ENCODE results near the gene FANCC. TPM values are rescaled to one million over a fixed set of nuclear protein-coding genes. Genes with fewer than 3 reads are reported as not detected.

FANCC gene
- total and polyA plus RNA-seq, 2 experiments from 2014 or later = 13.1 to 15.6 TPM

DNA sequence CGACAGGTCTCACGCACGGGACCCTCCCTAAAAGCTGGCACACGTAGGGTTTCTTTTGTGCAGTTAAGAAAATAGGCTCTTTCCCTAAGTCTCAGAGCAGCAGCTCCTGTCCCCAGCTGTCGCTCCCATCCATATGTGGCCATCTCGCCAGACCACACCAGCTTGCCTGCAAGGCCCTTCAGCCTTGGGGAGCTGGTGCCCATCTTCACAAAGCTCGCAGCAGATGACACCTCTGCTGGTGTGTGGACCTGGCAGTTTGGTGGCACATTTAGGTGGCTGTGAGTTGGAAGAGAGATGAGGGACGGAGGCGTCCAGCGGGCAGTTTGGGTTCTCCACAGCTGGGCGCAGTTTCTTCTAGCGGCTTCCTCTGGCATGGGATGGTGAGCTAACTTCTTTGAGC, 239.0 kb downstream of the FANCC start:
- Histone ChIP-seq H3K27me3 (no peaks in the 10 kb centered on the region), H3K9me2 (replicated peaks; ENCODE audit: insufficient read depth) (no peaks in the 10 kb centered on the region), H4K20me1 (ENCODE audit: insufficient read depth, poor library complexity, severe bottlenecking) (peaks cover 71% of the 10 kb centered on the region), H3K4me2 (peak overlapping the region; percentile 43), H3K36me3 (replicated peaks; ENCODE audit: insufficient read depth, low read depth) (no peaks in the 10 kb centered on the region), H3K4me3 (no peak overlapping the region), H3K79me2 (peaks cover 99% of the 10 kb centered on the region), H3K9me3 (ENCODE audit: low read depth) (no peaks in the 10 kb centered on the region), H3K4me1 (ENCODE audit: insufficient read depth) (peaks cover 43% of the 10 kb centered on the region), H3K27ac (peak overlapping the region; percentile 64), H2AFZ (no peak overlapping the region)
- TF ChIP-seq, protein P1, sequence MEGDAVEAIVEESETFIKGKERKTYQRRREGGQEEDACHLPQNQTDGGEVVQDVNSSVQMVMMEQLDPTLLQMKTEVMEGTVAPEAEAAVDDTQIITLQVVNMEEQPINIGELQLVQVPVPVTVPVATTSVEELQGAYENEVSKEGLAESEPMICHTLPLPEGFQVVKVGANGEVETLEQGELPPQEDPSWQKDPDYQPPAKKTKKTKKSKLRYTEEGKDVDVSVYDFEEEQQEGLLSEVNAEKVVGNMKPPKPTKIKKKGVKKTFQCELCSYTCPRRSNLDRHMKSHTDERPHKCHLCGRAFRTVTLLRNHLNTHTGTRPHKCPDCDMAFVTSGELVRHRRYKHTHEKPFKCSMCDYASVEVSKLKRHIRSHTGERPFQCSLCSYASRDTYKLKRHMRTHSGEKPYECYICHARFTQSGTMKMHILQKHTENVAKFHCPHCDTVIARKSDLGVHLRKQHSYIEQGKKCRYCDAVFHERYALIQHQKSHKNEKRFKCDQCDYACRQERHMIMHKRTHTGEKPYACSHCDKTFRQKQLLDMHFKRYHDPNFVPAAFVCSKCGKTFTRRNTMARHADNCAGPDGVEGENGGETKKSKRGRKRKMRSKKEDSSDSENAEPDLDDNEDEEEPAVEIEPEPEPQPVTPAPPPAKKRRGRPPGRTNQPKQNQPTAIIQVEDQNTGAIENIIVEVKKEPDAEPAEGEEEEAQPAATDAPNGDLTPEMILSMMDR (IDR thresholded peaks at IDR 0.05; ENCODE audit: poor library complexity) = no peak
- TF ChIP-seq EZH2 (IDR thresholded peaks at IDR 0.05; ENCODE audit: borderline replicate concordance) (no peak), EZH2phosphoT487 (IDR thresholded peaks at IDR 0.05; ENCODE audit: low read depth, severe bottlenecking, unreplicated experiment) (no peak)
- 82% methylated on average over 12 of the region's 12 CpGs for WGBS (ENCODE audit: low lambda C conversion rate, missing lambda C conversion rate)
- DNase-seq (ENCODE audit: low spot score) = no peak

DNA sequence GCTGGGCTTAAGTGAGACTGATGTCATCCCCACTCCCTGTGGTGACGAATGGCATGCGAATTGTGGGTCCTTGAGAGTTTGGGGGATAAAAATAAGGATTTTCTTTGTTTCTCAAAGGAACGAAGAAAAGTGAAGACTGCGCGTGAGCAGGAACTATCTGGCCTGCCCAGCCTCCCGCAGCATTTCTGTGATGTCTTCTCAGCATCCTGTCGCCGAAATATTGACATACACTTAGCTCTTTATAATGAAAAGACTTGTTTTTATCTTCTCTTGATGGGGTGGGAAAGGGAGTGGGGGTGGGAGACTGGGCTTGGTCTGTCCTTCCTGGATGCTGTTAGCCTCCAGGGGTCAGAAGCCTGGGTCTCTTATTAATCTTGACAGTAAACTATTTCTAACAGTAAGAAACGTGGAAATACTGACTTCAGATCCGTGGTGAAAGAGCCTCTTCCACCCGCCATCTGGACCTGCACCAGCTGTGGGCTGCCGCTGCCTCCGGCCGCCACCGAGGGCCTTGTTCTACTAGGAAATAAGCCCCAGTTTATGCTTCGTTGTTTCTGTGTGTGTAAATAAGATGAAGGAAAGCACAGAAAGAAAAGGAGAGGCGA, 239.6 kb downstream of the FANCC start:
- no peaks in the 10 kb centered on the region for H3K9me3 ChIP-seq (ENCODE audit: low read depth)
- 68% methylated on average over 17 of the region's 17 CpGs for WGBS (ENCODE audit: low lambda C conversion rate, missing lambda C conversion rate)
- no peaks in the 10 kb centered on the region for H3K27me3 ChIP-seq
- peaks cover 43% of the 10 kb centered on the region for H3K4me1 ChIP-seq (ENCODE audit: insufficient read depth)
- H2AFZ ChIP-seq = no peak overlapping the region
- no peaks in the 10 kb centered on the region for H3K9me2 ChIP-seq (replicated peaks; ENCODE audit: insufficient read depth)
- H3K4me2 ChIP-seq = peak overlapping the region; percentile 43
- TF ChIP-seq EZH2 (IDR thresholded peaks at IDR 0.05; ENCODE audit: borderline replicate concordance) = no peak
- no peak for TF ChIP-seq EZH2phosphoT487 (IDR thresholded peaks at IDR 0.05; ENCODE audit: low read depth, severe bottlenecking, unreplicated experiment)
- TF ChIP-seq, protein P1 (IDR thresholded peaks at IDR 0.05; ENCODE audit: poor library complexity) = no peak
- peaks cover 76% of the 10 kb centered on the region for H4K20me1 ChIP-seq (ENCODE audit: insufficient read depth, poor library complexity, severe bottlenecking)
- H3K4me3 ChIP-seq = no peak overlapping the region
- H3K36me3 ChIP-seq (replicated peaks; ENCODE audit: insufficient read depth, low read depth) = no peaks in the 10 kb centered on the region
- DNase-seq (ENCODE audit: low spot score) = no peak
- H3K27ac ChIP-seq = peak overlapping the region; percentile 64
- H3K79me2 ChIP-seq = peaks cover 99% of the 10 kb centered on the region

DNA sequence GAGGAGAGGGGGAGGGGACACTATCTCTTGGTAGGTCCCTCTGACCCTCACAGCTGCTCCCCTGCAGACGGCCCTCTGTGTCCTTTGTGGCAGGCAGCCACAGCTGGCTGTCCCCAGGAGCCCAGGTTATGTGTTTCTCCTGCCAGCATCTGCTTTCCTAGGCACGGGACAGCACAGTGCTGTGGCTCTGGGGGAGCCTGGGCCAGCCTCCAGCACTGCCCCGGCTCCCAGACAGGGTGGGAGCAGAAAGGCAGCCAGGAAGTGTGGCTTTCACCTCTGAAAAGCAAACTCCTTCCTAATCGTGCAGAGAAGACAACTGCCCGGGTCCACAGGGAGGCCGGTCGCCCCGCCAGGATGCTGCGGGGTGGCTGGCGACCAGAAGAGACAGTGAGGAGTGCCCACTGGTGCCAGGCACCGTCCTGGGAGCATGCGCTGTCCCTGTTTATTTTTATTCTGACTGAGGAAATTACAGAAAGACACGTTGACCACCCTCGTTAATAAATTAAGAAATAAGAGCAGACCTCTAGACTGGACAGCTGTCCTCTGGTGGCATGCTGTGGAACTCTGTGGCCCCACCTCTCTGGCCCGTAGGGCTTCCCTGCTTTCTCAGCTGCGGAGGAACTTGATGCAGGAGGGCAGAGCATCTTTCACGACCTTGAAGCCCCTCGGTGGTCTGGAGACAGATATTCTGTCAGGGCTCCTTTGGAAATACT, 240.3 kb downstream of the FANCC start:
- peak overlapping the region; percentile 43 for H3K4me2 ChIP-seq
- no peaks in the 10 kb centered on the region for H3K27me3 ChIP-seq
- H4K20me1 ChIP-seq (ENCODE audit: insufficient read depth, poor library complexity, severe bottlenecking) = peaks cover 79% of the 10 kb centered on the region
- H2AFZ ChIP-seq = no peak overlapping the region
- DNase-seq (ENCODE audit: low spot score) = no peak
- no peaks in the 10 kb centered on the region for H3K36me3 ChIP-seq (replicated peaks; ENCODE audit: insufficient read depth, low read depth)
- H3K27ac ChIP-seq = peak overlapping the region; percentile 64
- TF ChIP-seq, protein P1 (IDR thresholded peaks at IDR 0.05; ENCODE audit: poor library complexity) = no peak
- TF ChIP-seq EZH2phosphoT487 (IDR thresholded peaks at IDR 0.05; ENCODE audit: low read depth, severe bottlenecking, unreplicated experiment) (no peak), EZH2 (IDR thresholded peaks at IDR 0.05; ENCODE audit: borderline replicate concordance) (no peak)
- peaks cover 99% of the 10 kb centered on the region for H3K79me2 ChIP-seq
- no peak overlapping the region for H3K4me3 ChIP-seq
- H3K9me3 ChIP-seq (ENCODE audit: low read depth) = no peaks in the 10 kb centered on the region
- H3K9me2 ChIP-seq (replicated peaks; ENCODE audit: insufficient read depth) = no peaks in the 10 kb centered on the region
- WGBS (ENCODE audit: low lambda C conversion rate, missing lambda C conversion rate) = 76% methylated on average over 18 of the region's 18 CpGs
- H3K4me1 ChIP-seq (ENCODE audit: insufficient read depth) = peaks cover 45% of the 10 kb centered on the region
